GM18861 (cell line): Measurements from ENCODE around the gene DNASE1L2.

Experiments used
- ATAC-seq: cut with Tn5 transposase; IDR thresholded peaks from one replicate; pipeline ENCODE4 v1.9.1; 2021; ENCODE audit not compliant: unreplicated experiment

Gene DNASE1L2

GRCh38 chr16:2284001-2284770, 47.9 kb downstream of the DNASE1L2 start:
- ATAC-seq = no peak

GRCh38 chr16:2284797-2285576, 48.7 kb downstream of the DNASE1L2 start:
- ATAC-seq = no peak

GRCh38 chr16:2285731-2286191, 49.5 kb downstream of the DNASE1L2 start:
- ATAC-seq = no peak

- ATAC-seq = no peak
These were observed 50.3 kb downstream of the DNASE1L2 start for GRCh38 chr16:2286550-2286949.

GRCh38 chr16:2287916-2288547, 51.8 kb downstream of the DNASE1L2 start:
- no peak for ATAC-seq
